Islet precursor cell (in vitro differentiated cells): ENCODE data around the gene OR8B2.
"Not testable (repeated sequence)": the region's sequence is repeated elsewhere in the genome, so short reads cannot be mapped to it uniquely, and the experiment has no call there.

Experiments
- DNase-seq: peaks from one replicate; pipeline ENCODE4 v3.0.0-alpha.2; 2018

OR8B2 gene

GRCh38 chr11:124384399-124384798, at the start of gene OR8B2:
OR8B2 (minus strand) TSS chr11:124384499; CDS start chr11:124383343, 1,156 bp downstream.
- DNase-seq = no peak

GRCh38 chr11:124429599-124429998, 45.3 kb upstream of the OR8B2 start:
- DNase-seq = no peak

GRCh38 chr11:124424384-124424921, 40.2 kb upstream of the OR8B2 start, which contains the start of gene OR8B4:
OR8B4 (minus strand) TSS chr11:124424871; CDS start chr11:124424871, 0 bp downstream.
- DNase-seq = no peak

GRCh38 chr11:124421043-124421442, 36.7 kb upstream of the OR8B2 start:
- no peak for DNase-seq

- no peak for DNase-seq
Observed at GRCh38 chr11:124415356-124415923, 31.1 kb upstream of the OR8B2 start.

- no peak for DNase-seq
Observed at GRCh38 chr11:124409906-124410305, 25.6 kb upstream of the OR8B2 start.

GRCh38 chr11:124405581-124405980, 21.3 kb upstream of the OR8B2 start:
- no peak for DNase-seq

- DNase-seq = not testable (repeated sequence)
Observed at GRCh38 chr11:124403186-124403585, 18.9 kb upstream of the OR8B2 start.

GRCh38 chr11:124402326-124402922, 18.1 kb upstream of the OR8B2 start:
- peak; percentile 83 for DNase-seq

GRCh38 chr11:124398924-124399323, 14.6 kb upstream of the OR8B2 start, which contains the start of gene OR8B3:
OR8B3 (minus strand) TSS chr11:124399024; CDS start chr11:124397351, 1,673 bp downstream.
- no peak for DNase-seq

- not testable (repeated sequence) for DNase-seq
Observed at GRCh38 chr11:124396847-124397246, 12.5 kb upstream of the OR8B2 start.

GRCh38 chr11:124394408-124394807, 10.1 kb upstream of the OR8B2 start:
- no peak for DNase-seq

GRCh38 chr11:124382857-124383256, 1.4 kb downstream of the OR8B2 start:
- DNase-seq = not testable (repeated sequence)

GRCh38 chr11:124380585-124380984, 3.7 kb downstream of the OR8B2 start:
- no peak for DNase-seq

- no peak for DNase-seq
Observed at GRCh38 chr11:124376280-124376679, 8.0 kb downstream of the OR8B2 start.

GRCh38 chr11:124359566-124359965, 24.7 kb downstream of the OR8B2 start:
- DNase-seq = no peak

GRCh38 chr11:124346311-124346955, 37.9 kb downstream of the OR8B2 start:
- DNase-seq = no peak

GRCh38 chr11:124344346-124344745, 40.0 kb downstream of the OR8B2 start:
- DNase-seq = no peak

- DNase-seq = no peak
Observed at GRCh38 chr11:124340142-124340447, 44.2 kb downstream of the OR8B2 start.

GRCh38 chr11:124339396-124340141, 44.7 kb downstream of the OR8B2 start:
- DNase-seq = no peak
